Liver (tissue), 9 donors: ENCODE data around the gene BARHL2. TPM values are rescaled to one million over a fixed set of nuclear protein-coding genes. Genes with fewer than 3 reads are reported as not detected.

ENCODE experiments used
- DNase-seq: peaks from one replicate; pipeline ENCODE4 v3.0.0-alpha.2; 2017; ENCODE audit warnings: low spot score
- H3K27ac ChIP-seq, 2 donors: one replicate each; pipeline ENCODE4 v1.7.0; 2013; ENCODE audit warnings: inconsistent platforms in 2 of 2, low read length in 2 of 2, control low read depth in 1 of 2, low read depth in 1 of 2, mild to moderate bottlenecking in 1 of 2
- H3K27me3 ChIP-seq, 4 donors: one replicate each; pipeline versions ENCODE4 v1.6.1 to v1.7.0; 2013; ENCODE audit warnings: low read length in 3 of 4, inconsistent platforms in 1 of 4, mild to moderate bottlenecking in 1 of 4, moderate library complexity in 1 of 4; ENCODE audit not compliant: control insufficient read depth in 4 of 4, insufficient read depth in 4 of 4
- H3K36me3 ChIP-seq, 4 donors: one replicate each; pipeline versions ENCODE4 v1.6.1 to v1.7.0; 2013; ENCODE audit warnings: low read length in 3 of 4, mild to moderate bottlenecking in 3 of 4, low read depth in 1 of 4, moderate library complexity in 1 of 4; ENCODE audit not compliant: control insufficient read depth in 4 of 4, insufficient read depth in 3 of 4
- H3K4me1 ChIP-seq, 4 donors: one replicate each; pipeline versions ENCODE4 v1.6.1 to v1.7.0; 2013; ENCODE audit warnings: low read length in 3 of 4, mild to moderate bottlenecking in 3 of 4, moderate library complexity in 1 of 4; ENCODE audit not compliant: control insufficient read depth in 4 of 4, insufficient read depth in 4 of 4
- H3K4me3 ChIP-seq, 3 donors: one replicate each; pipeline versions ENCODE4 v1.6.1 to v1.7.0; 2013; ENCODE audit warnings: low read length in 3 of 3, control low read depth in 1 of 3, low read depth in 1 of 3, mild to moderate bottlenecking in 1 of 3
- H3K9ac ChIP-seq, 2 donors: one replicate each; pipeline ENCODE4 v1.7.0; 2013; ENCODE audit warnings: low read length in 2 of 2, mild to moderate bottlenecking in 2 of 2, moderate library complexity in 2 of 2, control low read depth in 1 of 2, low read depth in 1 of 2
- H3K9me3 ChIP-seq, 4 donors: one replicate each; pipeline versions ENCODE4 v1.6.1 to v1.7.0; 2013; ENCODE audit warnings: low read length in 3 of 4; ENCODE audit not compliant: control insufficient read depth in 4 of 4
- EGR1 ChIP-seq, 2 donors: IDR thresholded peaks; 2 replicates each; pipeline ENCODE4 v1.6.1; 2016 to 2018; ENCODE audit warnings: antibody characterized with exemption in 2 of 2, low read depth in 2 of 2
- FOXA1 ChIP-seq: IDR thresholded peaks from 2 replicates; pipeline ENCODE4 v1.6.1; 2016; ENCODE audit warnings: antibody characterized with exemption
- GABPA ChIP-seq, 2 donors: IDR thresholded peaks in 1 of 2; conservative IDR thresholded peaks in 1 of 2; 2 replicates each; pipeline ENCODE4 v1.6.1; 2016; ENCODE audit warnings: antibody characterized with exemption in 2 of 2, mild to moderate bottlenecking in 1 of 2, moderate library complexity in 1 of 2
- HNF4A ChIP-seq, 2 donors: conservative IDR thresholded peaks; 2 replicates each; pipeline ENCODE4 v1.6.1; 2016; ENCODE audit warnings: antibody characterized with exemption in 2 of 2, mild to moderate bottlenecking in 2 of 2
- HNF4G ChIP-seq: IDR thresholded peaks from 2 replicates; pipeline ENCODE4 v1.6.1; 2016; ENCODE audit warnings: antibody characterized with exemption
- JUND ChIP-seq, 2 donors: IDR thresholded peaks; 2 replicates each; pipeline ENCODE4 v1.6.1; 2016; ENCODE audit warnings: antibody characterized with exemption in 2 of 2
- RAD21 ChIP-seq, 2 donors: IDR thresholded peaks; 2 replicates each; pipeline ENCODE4 v1.6.1; 2016; ENCODE audit warnings: antibody characterized with exemption in 2 of 2, mild to moderate bottlenecking in 2 of 2
- SP1 ChIP-seq: IDR thresholded peaks from 2 replicates; pipeline ENCODE4 v1.6.1; 2018; ENCODE audit warnings: antibody characterized with exemption, mild to moderate bottlenecking
- YY1 ChIP-seq: IDR thresholded peaks from 2 replicates; pipeline ENCODE4 v1.6.1; 2016; ENCODE audit warnings: antibody characterized with exemption, mild to moderate bottlenecking
- WGBS: extraction: QIAGEN DNeasy Blood & Tissue Kit; methylation state at CpG from one replicate; pipeline ENCODE4 v1.1.7; 2013; 5-methylcytosine and 5-hydroxymethylcytosine counted together
- polyA plus RNA-seq, 2 donors: library from polyadenylated mRNA; stranded (reverse) in 1 of 2; unstranded in 1 of 2; fragments of 200-250 nt in 1 of 2; fragments of >200 nt in 1 of 2; fragmentation: Nextera tagmentation in 1 of 2; extraction: Ambion mirVana in 1 of 2; gene quantifications; one replicate each; pipeline versions ENCODE4 v1.2.1 to v1.2.3, GENCODE V29; 2013 to 2015
- total RNA-seq, 2 donors: library from RNA; depleted of rRNA; stranded (reverse); fragments of >200 nt; gene quantifications; one replicate each; pipeline ENCODE4 v1.2.3, GENCODE V29; 2014
- TF ChIP-seq, protein P1 (sequence below): IDR thresholded peaks from 2 replicates; pipeline ENCODE4 v1.6.1; 2016; ENCODE audit warnings: antibody characterized with exemption, mild to moderate bottlenecking
- TF ChIP-seq, protein P2 (sequence below): fragments of 150-350 bp; IDR thresholded peaks from 2 replicates; pipeline ENCODE4 v1.5.1; 2017; ENCODE audit warnings: improper control_type of control experiment, low read depth, low read length; ENCODE audit not compliant: missing input control
- TF ChIP-seq, protein P3 (sequence below): IDR thresholded peaks from 2 replicates; pipeline ENCODE4 v1.6.1; 2016; ENCODE audit warnings: antibody characterized with exemption
- TF ChIP-seq, protein P4 (sequence below): IDR thresholded peaks from 2 replicates; pipeline ENCODE4 v1.6.1; 2016; ENCODE audit warnings: antibody characterized with exemption
- donor health status: healthy.
- donor health status: healthy.
- donor health status: healthy.
- donor health status: healthy.
- donor health status: healthy.

BARHL2 gene
- total and polyA plus RNA-seq, 4 donors: not detected

DNA sequence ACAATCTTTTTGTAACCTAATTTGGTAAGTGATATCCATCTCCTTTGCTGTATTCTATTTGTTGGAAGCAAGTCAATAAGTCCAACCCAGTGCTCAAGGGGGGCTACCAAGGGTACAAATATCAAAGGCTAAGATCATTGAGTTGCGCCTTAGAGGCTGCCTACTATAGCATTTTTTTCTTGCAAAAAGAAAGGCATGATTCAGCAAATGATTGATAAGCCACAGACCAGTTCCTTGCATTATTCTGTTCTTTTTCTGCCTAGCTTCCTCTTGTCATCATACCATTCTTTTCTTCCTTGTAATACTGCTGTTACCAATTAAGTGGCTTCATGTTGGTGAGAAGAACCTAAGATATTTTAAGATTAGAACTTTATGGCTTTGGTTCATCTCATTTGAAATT lies 29.8 kb upstream of the BARHL2 start:
- TF ChIP-seq, protein P1, sequence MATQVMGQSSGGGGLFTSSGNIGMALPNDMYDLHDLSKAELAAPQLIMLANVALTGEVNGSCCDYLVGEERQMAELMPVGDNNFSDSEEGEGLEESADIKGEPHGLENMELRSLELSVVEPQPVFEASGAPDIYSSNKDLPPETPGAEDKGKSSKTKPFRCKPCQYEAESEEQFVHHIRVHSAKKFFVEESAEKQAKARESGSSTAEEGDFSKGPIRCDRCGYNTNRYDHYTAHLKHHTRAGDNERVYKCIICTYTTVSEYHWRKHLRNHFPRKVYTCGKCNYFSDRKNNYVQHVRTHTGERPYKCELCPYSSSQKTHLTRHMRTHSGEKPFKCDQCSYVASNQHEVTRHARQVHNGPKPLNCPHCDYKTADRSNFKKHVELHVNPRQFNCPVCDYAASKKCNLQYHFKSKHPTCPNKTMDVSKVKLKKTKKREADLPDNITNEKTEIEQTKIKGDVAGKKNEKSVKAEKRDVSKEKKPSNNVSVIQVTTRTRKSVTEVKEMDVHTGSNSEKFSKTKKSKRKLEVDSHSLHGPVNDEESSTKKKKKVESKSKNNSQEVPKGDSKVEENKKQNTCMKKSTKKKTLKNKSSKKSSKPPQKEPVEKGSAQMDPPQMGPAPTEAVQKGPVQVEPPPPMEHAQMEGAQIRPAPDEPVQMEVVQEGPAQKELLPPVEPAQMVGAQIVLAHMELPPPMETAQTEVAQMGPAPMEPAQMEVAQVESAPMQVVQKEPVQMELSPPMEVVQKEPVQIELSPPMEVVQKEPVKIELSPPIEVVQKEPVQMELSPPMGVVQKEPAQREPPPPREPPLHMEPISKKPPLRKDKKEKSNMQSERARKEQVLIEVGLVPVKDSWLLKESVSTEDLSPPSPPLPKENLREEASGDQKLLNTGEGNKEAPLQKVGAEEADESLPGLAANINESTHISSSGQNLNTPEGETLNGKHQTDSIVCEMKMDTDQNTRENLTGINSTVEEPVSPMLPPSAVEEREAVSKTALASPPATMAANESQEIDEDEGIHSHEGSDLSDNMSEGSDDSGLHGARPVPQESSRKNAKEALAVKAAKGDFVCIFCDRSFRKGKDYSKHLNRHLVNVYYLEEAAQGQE: no peak
- no peak for TF ChIP-seq GABPA (IDR thresholded peaks at IDR 0.05 in 1 of 2, conservative IDR thresholded peaks at IDR 0.05 in 1 of 2)
- Histone ChIP-seq H3K4me1 (no peaks in the 10 kb centered on the region), H3K27ac (no peak overlapping the region), H3K9ac (no peak overlapping the region), H3K9me3 (no peaks in the 10 kb centered on the region), H3K4me3 (no peak overlapping the region), H3K27me3 (peaks cover 0 to 2% (median 0%) of the 10 kb centered on the region in 4 donors), H3K36me3 (no peaks in the 10 kb centered on the region)
- 95% methylated on average over 1 of the region's 1 CpG for WGBS
- DNase-seq: no peak

DNA sequence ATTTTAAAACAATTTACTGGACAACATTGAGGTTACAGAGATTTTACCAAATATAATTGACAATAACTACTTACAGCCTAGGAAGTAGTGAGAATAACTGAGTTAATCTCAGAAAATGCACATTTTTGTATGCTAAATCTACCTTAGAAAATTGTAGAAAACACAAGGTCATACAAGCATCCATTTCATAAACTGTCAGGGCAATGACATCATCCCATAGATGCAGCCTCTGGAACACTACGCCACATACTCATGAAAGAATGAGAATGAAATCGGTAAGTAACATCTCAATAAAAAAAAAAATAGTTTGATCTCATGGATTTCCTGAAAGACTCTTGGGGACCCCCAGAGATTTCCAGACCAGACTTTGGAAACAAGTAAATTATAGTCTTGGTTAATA lies 28.9 kb upstream of the BARHL2 start:
- no peak overlapping the region for H3K27ac ChIP-seq
- H3K4me3 ChIP-seq: no peak overlapping the region
- 96% methylated on average over 2 of the region's 2 CpGs for WGBS
- no peaks in the 10 kb centered on the region for H3K36me3 ChIP-seq
- TF ChIP-seq, protein P2, sequence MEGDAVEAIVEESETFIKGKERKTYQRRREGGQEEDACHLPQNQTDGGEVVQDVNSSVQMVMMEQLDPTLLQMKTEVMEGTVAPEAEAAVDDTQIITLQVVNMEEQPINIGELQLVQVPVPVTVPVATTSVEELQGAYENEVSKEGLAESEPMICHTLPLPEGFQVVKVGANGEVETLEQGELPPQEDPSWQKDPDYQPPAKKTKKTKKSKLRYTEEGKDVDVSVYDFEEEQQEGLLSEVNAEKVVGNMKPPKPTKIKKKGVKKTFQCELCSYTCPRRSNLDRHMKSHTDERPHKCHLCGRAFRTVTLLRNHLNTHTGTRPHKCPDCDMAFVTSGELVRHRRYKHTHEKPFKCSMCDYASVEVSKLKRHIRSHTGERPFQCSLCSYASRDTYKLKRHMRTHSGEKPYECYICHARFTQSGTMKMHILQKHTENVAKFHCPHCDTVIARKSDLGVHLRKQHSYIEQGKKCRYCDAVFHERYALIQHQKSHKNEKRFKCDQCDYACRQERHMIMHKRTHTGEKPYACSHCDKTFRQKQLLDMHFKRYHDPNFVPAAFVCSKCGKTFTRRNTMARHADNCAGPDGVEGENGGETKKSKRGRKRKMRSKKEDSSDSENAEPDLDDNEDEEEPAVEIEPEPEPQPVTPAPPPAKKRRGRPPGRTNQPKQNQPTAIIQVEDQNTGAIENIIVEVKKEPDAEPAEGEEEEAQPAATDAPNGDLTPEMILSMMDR: no peak
- TF ChIP-seq YY1 (no peak), SP1 (no peak), HNF4G (no peak), EGR1 (IDR thresholded peaks at IDR 0.05; ENCODE audit: low read depth in 2 of 2) (no peak), FOXA1 (no peak), RAD21 (IDR thresholded peaks at IDR 0.05) (no peak), HNF4A (conservative IDR thresholded peaks at IDR 0.05) (no peak), JUND (IDR thresholded peaks at IDR 0.05) (no peak)
- TF ChIP-seq, protein P3, sequence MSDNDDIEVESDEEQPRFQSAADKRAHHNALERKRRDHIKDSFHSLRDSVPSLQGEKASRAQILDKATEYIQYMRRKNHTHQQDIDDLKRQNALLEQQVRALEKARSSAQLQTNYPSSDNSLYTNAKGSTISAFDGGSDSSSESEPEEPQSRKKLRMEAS: no peak
- TF ChIP-seq, protein P4, sequence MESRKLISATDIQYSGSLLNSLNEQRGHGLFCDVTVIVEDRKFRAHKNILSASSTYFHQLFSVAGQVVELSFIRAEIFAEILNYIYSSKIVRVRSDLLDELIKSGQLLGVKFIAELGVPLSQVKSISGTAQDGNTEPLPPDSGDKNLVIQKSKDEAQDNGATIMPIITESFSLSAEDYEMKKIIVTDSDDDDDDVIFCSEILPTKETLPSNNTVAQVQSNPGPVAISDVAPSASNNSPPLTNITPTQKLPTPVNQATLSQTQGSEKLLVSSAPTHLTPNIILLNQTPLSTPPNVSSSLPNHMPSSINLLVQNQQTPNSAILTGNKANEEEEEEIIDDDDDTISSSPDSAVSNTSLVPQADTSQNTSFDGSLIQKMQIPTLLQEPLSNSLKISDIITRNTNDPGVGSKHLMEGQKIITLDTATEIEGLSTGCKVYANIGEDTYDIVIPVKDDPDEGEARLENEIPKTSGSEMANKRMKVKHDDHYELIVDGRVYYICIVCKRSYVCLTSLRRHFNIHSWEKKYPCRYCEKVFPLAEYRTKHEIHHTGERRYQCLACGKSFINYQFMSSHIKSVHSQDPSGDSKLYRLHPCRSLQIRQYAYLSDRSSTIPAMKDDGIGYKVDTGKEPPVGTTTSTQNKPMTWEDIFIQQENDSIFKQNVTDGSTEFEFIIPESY: no peak
- H3K27me3 ChIP-seq: peaks cover 0 to 2% (median 0%) of the 10 kb centered on the region in 4 donors
- no peak for DNase-seq
- H3K9me3 ChIP-seq: no peaks in the 10 kb centered on the region
- no peak overlapping the region for H3K9ac ChIP-seq
- no peaks in the 10 kb centered on the region for H3K4me1 ChIP-seq
